HFF-Myc (cell line): ENCODE measurements around the gene NDUFB6.

Experiments used
- DNase-seq: peaks from one replicate; pipeline ENCODE4 v3.0.0-alpha.2; 2011; ENCODE audit warnings: low read depth; ENCODE audit errors: extremely low read depth
- H3K4me3 ChIP-seq: replicated peaks from 2 replicates; pipeline ENCODE4 v1.5.1; 2011; ENCODE audit warnings: low read depth, mild to moderate bottlenecking, control low read depth, low read length
- CTCF ChIP-seq: IDR thresholded peaks from 2 replicates; pipeline ENCODE4 v1.5.1; 2012; ENCODE audit warnings: mild to moderate bottlenecking, low read depth, low read length, control low read depth; ENCODE audit errors: missing control alignments

NDUFB6 gene

DNA sequence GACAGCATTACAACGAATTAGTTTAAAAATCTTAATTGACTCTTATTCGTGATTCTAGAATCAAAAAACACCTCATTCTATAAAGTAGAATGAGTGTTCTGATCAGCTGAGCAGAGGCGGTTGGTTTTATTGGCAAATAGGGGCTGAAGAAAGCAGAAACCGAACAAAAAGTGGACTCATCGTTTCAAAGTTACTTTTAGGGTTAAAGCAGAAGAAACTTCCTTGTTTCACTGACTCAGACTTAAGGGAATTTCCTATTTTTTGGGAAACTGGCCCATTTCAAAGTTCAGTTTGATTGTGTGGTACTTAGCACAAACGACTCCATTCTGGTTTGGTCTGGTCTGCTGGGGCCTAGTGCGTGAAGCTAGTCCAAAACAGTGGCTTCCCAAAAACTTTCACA is 862 bp upstream of the NDUFB6 start:
- H3K4me3 ChIP-seq: no peak overlapping the region
- no peak for DNase-seq
- TF ChIP-seq CTCF: no peak

GRCh38 chr9:32571969-32572899 is 725 bp downstream of the NDUFB6 start:
- DNase-seq: peak; percentile 58
- H3K4me3 ChIP-seq: peak overlapping the region; percentile 87
- peak; percentile 79 for TF ChIP-seq CTCF

- no peak for DNase-seq
- no peak for TF ChIP-seq CTCF
- no peak overlapping the region for H3K4me3 ChIP-seq
These were observed 2.7 kb downstream of the NDUFB6 start for GRCh38 chr9:32570262-32570661.

GRCh38 chr9:32566770-32567169 is 6.2 kb downstream of the NDUFB6 start:
- DNase-seq: no peak
- H3K4me3 ChIP-seq: no peak overlapping the region
- no peak for TF ChIP-seq CTCF

DNA sequence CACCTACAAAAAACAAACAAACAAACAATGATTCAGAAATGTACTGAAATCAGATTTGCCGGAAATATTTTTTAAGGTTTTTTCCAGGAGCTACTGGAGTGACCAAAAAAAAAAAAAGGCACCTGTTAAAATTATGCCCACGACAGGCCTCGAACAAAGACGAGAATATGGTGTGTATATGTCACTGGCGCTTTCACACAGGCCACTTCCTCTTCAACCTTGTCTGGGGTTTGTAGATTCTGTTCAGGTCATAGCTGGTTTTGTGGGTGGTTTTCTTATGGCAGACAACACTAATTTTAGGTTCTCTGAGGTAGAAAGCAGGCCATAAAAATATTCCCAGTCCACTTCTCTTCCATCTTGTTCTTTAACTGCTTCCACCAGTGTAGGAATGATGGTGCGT is 7.0 kb downstream of the NDUFB6 start:
- DNase-seq: no peak
- no peak overlapping the region for H3K4me3 ChIP-seq
- TF ChIP-seq CTCF: no peak

DNA sequence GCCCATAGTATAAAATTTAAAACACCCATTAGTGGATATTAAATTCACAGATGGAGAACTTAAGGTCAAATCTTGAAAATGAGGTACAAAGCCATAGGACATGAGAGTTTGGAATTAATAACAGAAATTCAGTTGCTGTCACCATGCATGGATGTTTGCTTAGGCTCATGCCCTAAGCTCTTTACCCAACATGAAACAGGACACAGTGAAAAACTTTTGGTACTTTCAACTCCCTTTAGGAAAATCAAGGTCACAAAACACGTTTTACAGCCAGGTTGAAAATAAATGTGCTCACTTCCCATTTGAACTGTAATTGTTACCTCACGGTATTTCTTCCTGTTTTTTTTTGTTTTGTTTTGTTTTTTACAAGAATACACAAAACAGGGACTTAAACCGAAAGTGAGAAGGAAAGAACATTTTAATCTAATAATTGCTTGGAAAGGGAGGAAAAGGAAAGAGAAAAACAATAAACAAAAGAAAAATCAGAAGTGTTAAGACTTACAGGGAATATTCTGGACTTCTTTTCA is 14.5 kb downstream of the NDUFB6 start:
- TF ChIP-seq CTCF: no peak
- DNase-seq: no peak
- H3K4me3 ChIP-seq: no peak overlapping the region
